ENCODE results near the gene DPM2.

Gene DPM2

DNA sequence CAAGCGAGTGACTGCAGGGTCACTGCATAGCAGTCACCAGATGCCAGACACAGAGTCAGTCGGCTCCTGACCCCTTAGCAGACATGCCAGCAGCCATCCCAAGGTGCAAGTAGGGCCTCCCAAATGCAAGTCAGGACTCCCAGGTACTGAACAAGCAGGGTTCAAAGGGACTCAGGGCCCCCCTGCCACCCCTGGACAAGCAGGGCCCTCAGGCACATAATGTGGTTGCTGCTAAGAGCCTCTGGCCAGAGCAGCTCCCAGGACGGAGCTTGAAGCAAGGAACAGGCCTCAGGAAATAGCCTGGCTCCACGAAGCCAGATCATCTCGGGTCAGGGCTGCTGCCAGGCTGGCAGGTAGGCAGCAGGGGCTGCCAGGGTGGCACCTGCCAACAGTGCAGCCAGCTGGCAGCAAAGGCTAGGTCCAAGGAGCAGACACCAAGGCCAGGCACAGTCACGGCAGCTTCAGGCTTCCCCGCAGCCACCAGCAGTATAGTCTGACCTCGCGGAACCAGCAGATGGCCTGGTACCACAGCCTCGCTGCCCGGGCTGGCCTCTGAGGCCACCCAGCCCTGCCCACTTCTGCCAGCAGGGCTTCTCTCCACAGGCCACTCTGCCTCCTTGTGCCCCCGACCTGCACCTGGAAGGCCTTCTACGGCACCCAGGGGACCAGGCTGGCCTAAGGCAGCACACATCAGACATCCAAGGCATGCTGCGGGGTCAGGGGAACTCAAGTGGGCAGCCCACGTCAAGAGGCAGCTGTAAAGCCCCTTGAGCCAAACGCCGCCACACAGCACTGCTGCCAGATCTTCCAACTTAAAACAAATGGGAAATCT, 35.7 kb upstream of the DPM2 start:
- DNase-seq (ENCODE audit: low read depth in 2 of 2) = no peak

- no peak for DNase-seq (ENCODE audit: low read depth in 2 of 2)
Observed at GRCh38 chr9:127972236-127972871, 34.7 kb upstream of the DPM2 start.

DNA sequence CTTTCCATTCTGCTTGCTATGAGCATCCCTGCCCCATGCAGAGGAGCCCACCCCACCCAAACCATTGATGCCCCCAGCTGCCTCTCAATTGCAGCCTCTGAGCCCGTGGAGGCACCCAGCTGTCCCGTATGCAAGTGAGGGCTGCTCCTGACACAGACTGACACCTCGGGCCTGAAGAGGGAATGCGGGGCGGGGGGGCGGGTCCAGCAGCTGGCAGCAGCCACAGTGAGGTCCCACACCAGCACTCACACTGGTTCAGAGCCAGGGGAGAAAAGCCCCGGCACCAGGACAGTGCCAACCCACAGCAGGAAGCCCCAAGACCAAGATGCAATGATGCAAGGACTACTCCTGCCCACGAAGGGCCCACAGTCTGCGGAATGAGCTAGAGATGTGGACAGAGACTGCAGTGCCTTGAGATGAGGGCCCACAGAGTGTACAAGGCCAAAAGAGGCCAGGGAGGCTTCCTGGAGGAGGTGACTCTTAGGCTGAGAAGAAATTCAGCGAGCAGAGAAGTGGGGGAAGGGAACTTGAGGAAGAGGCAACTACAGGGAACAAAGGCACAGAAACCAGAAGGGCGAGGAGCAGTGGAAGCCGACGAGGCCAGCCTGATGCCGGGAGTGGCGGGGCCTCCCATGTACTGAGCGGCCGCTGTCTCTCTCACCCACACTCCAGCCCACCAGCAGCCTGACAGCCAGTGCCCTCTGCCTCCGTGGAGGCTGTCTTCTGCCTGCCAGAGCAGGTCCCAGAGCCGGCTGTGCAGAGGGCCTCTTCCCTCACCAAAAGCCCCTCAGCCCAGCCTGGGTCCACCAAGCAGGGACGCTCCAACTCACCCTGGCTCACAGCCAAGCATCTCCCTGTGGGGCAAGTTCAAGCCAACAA, 33.9 kb upstream of the DPM2 start:
- DNase-seq (ENCODE audit: low read depth in 2 of 2) = no peak

- no peak for DNase-seq (ENCODE audit: low read depth in 2 of 2)
Observed at GRCh38 chr9:127970401-127971313, 33.0 kb upstream of the DPM2 start.

DNA sequence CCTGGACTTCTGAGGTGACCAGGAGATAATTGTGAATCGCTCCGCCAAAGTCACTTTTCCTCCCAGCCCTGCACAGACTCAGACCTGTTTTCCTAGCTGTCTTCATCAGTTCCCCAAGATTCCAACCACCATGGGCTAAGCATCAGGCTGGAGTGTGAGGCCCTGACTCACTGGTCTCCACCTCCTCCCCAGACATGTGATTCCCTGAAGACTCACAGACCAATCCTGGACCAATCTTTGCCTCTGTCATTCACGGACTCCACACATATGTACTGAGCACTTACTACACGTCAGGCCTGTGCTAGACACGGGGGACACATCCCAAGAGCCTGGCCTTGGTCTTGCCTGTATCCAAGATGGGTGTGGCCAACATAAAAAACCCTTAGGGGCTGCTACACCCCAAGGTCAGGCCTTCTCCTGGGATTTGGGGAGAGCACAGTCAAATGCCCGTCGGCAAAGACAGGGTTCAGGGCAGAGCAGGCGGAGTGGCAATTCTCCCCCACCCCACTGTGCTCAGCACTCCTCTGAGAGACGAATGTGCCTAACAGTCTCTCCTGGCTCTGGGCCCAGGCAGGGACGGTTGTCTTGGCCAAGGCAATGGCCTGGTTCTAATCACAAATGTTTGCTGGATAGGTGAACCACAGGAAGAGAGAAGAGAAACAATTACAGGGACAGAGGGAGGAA, 31.2 kb upstream of the DPM2 start:
- no peak for DNase-seq (ENCODE audit: low read depth in 2 of 2)

- no peak for DNase-seq (ENCODE audit: low read depth in 2 of 2)
Observed at GRCh38 chr9:127968042-127968441, 30.4 kb upstream of the DPM2 start.

DNA sequence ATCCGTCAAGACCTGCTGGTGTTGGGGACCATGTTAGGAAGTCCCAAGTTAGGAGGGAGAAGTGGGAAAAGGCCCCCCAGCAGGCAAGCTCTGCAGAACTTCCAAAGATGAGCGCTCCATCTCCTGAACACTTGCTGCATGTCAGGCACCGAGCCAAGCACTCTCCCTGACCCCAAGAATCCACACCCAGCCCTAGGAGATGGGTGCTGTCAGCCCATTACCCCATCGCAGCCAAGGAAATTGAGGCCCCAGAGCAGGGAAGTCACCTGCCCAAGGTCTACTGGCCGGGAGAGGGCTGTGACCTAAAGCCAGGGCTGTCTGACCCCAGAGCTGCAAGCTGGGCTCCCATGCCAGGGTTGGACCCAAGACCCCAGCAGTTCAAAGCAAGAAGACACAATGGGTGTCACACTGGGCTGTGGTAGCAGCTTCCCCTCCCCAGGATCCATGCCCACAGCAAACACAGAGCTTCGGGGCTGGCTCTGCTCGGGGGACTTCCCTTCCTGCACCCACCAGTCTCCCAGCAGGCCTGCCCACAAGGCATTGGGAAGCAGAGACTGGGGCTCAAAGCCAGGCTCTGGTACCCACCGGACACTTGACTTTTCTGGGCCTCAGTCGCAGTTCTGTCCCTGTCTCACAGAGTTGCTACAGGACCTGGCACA, 29.6 kb upstream of the DPM2 start:
- DNase-seq (ENCODE audit: low read depth in 2 of 2) = no peak

GRCh38 chr9:127966416-127967150, 28.9 kb upstream of the DPM2 start:
- DNase-seq (ENCODE audit: low read depth in 2 of 2) = no peak

GRCh38 chr9:127965953-127966352, 28.3 kb upstream of the DPM2 start:
- no peak for DNase-seq (ENCODE audit: low read depth in 2 of 2)

DNA sequence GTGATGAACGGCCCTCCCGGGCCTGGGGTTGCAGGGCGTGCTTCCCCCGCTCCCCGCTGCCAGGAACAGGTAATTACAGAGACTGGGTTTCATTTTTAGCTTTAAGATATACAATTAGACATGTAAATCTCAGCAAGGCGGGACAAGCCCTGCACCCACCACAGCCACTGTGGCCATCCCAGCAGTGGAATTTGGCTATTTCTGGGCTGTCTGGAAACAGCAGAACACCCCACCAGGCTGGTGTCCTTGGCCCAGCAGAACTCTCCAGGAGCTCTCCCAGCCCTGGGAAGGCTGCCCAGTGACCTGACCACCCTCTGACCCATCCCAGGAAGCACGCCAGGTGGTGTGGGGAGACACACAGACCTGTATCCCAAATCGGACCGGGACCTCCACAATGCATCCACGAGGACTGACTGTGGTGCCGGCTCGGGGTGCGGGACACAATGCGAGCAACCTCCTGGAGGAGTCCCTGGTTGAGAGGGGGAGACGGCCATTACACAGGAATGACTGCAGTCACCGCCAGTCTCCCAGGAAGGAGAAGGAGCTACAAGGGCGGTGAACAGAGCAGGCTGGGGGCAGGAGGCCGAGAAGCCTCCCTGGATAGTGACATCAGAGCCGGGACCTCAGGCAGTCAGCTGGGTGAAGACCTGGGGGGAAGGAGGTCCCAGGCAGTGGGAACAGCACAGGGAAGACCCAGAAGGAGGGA, 25.9 kb upstream of the DPM2 start:
- no peak for DNase-seq (ENCODE audit: low read depth in 2 of 2)

GRCh38 chr9:127963041-127963358, 25.3 kb upstream of the DPM2 start:
- no peak for DNase-seq (ENCODE audit: low read depth in 2 of 2)

- no peak for DNase-seq (ENCODE audit: low read depth in 2 of 2)
Observed at GRCh38 chr9:127962278-127962677, 24.6 kb upstream of the DPM2 start.

DNA sequence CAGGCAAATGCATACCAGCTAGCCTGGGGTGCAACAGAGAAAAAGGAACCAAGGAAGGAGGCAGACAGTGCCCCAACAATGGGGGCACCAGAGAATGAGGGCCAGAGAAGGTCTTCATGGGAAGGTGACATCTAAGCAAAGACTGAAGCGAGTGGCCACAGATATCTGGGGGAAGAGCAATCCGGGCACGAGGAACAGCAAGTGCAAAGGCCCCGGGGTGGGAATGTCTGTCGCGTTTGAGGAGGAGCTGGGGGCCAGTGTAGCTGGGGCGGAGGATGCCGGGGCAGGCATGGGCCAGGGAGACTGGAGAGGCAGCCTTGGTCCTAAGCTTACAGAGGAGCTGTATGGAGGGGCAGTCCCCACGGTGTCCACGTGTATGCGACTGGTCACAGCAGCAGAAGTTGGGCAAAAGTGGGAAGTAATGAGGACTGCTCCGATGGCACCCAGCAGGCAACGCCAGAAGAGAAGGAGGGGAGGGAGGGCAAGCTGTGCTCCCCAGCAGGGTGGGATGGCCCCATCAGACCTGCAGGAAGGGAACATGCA, 24.0 kb upstream of the DPM2 start:
- no peak for DNase-seq (ENCODE audit: low read depth in 2 of 2)

DNA sequence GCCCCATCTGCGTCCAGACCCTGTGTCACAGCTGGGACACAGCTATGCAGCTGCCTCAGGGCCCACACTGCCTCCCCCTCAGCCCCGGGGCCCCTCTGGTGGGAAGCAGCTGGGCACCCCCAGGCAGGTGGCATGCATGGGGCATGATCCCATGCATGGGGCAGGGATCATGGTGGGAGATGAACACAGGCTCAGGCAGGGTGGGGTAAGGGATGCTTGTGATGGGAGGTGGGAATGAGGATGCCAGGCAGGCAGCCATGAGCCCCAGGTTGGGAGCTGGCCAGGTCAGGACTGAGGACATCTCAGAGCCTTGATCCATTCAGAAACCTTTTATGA, 23.5 kb upstream of the DPM2 start:
- no peak for DNase-seq (ENCODE audit: low read depth in 2 of 2)

DNA sequence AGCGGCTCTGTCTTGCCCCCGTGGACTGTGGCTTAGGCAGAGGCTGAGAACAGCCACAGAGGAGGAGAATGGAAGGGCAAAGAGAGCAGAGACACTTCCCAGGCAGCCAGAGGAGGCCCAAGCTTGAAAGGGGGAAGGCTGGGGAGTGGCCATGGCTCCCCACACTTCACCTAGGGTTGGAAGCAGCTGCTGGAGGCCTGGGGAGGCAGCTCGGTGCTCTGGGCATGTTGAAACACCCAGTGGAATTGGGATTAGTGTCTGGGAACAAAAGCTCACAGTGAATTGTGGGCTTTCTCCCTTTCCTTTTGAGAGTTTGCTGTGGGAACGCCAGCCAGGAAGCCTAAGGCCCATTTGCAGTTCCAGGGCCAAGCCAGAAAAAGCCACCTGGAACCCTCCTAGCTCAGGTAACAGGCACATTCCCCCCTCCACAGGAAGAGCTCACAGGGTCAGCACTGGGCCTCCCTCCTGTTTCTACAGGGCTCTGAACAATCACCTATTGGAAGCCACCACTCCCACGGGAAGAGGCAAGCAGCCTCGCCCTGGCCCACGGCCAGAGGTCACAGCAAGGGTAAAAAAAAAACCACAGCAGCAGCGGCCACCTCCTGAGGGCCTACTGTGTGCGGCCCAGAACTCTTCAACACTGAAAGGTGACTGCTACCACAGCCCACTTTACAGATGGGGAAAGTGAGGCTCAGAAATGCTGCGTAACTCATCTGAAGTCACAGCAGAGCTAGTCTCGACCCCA, 22.9 kb upstream of the DPM2 start:
- DNase-seq (ENCODE audit: low read depth in 2 of 2) = no peak

- DNase-seq (ENCODE audit: low read depth in 2 of 2) = no peak
Observed at GRCh38 chr9:127959841-127960409, 22.3 kb upstream of the DPM2 start.

GRCh38 chr9:127959398-127959797, 21.7 kb upstream of the DPM2 start:
- no peak for DNase-seq (ENCODE audit: low read depth in 2 of 2)

DNA sequence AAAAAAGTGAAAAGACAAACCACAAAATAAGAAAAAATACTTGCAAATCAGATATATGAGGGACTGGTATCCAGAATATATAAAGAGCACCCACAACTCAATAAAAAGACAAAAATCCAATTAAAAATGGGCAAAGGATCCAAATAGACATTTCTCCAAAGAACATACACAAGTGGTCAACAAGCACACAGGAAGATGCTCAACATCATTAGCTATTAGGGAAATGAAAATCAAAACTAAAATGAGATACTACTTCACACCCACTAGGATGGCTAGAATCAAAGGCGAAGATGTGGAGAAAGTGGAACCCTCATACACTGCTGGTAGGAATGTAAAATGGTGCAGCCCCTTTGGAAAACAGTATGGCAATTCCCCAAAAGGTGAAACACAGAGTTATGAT, 21.1 kb upstream of the DPM2 start:
- DNase-seq (ENCODE audit: low read depth in 2 of 2) = no peak
